Measurements from ENCODE around the gene HIPK2.
"Not testable (repeated sequence)": the region's sequence is repeated elsewhere in the genome, so short reads cannot be mapped to it uniquely, and the experiment has no call there.

HIPK2 gene

DNA sequence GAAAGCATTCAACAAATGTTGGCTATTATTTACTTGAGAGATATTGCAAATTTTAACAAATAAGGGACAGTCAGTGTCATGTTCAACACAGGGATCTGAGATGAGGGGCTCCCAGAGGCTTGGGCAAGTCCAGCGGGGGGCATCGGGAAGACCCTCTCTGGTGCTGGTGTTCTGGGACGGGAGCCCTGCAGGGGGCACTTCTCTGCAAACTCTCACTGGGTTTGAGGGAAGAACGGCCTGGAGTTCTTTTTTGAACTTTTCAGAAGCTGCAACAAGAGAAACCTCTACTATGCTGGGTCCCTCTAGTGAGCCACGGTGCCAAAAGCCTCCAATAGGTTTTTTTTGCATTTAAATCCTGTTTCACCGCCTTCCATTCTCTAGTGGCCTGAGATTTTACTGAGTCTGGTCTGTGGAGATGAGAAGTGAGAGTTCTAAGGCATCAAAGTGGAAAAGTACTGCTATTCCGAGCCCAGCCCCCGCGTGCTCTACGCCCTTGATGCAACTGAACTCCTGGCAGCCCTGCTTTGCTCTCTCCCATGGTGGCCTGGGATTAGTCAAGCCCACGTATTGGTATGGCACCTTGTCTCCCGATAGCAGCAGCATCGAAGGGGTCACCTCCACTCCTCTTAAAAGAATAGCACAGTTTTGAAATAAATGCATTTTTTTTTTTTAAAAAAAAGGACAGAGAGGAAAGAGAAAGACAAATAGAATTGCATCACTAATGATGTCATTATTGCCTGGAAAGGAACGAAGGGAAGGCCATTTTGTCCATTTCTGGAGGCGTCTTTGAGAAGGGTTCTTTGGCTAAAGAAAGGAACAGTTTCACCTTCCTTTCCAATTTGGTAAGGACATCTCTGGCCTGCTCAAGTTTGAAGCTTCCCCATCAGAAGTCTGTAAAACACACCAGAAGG, 210.8 kb downstream of the HIPK2 start:
- no peak for DNase-seq (ENCODE audit: low spot score)

GRCh38 chr7:139566075-139566474, 211.7 kb downstream of the HIPK2 start:
- no peak for DNase-seq (ENCODE audit: low spot score)

- DNase-seq (ENCODE audit: low spot score), result no peak
Observed at GRCh38 chr7:139563856-139564255, 213.9 kb downstream of the HIPK2 start.

GRCh38 chr7:139562961-139563565, 214.7 kb downstream of the HIPK2 start:
- DNase-seq (ENCODE audit: low spot score), result no peak

- no peak for DNase-seq (ENCODE audit: low spot score)
Observed at GRCh38 chr7:139562491-139562890, 215.3 kb downstream of the HIPK2 start.

- no peak for DNase-seq (ENCODE audit: low spot score)
Observed at GRCh38 chr7:139560678-139561077, 217.1 kb downstream of the HIPK2 start.

DNA sequence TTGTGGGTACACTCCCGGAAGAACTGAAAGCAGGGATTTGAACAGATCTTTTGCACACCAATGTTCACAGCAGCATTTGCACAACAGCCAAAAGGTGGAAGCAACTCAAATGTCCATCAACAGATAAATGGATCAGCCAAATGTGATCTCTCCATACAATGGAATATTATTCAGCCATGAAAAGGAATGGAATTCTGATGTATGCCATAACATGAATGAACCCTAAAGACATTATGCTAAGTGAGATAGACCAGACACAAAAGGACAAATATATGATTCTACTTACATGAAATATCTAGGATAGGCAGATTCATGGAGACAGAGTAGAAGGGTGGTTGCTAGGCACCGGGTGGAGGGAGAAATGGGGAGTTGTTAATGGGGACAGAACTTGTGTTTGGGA, 217.6 kb downstream of the HIPK2 start:
- no peak for DNase-seq (ENCODE audit: low spot score)

DNA sequence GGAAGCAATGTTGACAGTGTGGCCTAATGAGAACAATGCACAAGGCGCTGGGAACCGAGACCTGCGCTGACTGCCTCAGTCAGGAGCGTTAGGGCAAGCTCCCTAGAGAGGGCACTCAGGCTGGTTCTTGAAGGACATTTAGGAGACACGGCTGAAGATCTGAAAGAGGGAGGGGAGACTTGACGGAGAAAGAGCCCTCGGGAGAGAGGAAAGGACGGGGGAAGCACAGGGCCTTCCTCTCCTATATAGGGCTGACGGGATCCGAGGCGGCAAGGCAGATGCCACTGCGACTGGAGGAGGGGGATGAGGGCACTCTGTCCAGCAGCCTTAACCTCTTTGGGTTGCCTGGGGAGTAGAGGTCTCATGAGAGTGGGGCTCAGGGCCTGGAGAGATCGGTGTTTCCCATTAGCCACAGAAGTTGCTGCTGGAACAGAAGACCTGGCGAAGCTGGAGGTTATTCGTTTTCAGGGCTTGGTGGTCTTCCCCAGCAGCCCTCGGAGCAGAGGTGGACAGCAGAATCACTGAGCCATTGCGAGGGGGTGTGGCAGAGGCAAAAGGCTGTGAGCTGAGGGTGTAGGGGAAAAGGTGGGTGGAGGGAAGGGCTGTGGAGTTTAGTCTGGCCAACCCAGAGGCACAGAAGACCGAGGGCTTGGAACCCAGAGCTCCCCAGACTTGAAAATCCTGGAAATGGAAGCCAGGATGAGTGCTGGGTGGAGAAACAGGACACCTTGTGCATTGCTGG, 218.3 kb downstream of the HIPK2 start:
- DNase-seq (ENCODE audit: low spot score), result no peak

GRCh38 chr7:139557857-139558581, 219.8 kb downstream of the HIPK2 start:
- DNase-seq (ENCODE audit: low spot score), result no peak

DNA sequence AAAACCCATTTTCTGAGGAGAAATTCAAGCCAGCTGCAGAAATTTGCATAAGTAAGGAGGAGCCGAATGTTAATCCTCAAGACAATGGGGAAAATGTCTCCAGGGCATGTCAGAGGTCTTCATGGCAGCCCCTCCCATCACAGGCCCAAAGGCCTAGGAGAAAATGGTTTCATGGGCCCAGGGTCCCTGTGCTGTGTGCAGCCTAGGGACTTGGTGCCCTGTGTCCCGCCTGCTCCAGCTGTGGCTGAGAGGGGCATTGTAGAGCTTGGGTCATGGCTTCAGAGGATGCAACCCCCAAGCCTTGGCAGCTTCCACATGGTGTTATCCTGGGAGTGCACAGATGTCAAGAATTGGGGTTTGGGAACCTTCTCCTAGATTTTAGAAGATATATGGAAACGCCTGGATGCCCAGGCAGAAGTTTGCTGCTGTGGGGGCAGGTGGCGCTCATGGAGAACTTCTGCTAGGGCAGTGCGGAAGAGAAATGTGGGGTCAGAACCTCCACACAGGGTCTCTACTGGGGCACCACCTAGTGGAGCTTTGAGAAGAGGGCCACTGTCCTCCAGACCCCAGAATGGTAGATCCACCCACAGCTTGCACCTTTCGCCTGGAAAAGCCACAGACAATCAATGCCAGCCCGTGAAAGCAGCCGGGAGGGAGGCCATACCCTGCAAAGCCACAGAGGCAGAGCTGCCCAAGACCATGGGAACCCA, 223.7 kb downstream of the HIPK2 start:
- not testable (repeated sequence) for DNase-seq (ENCODE audit: low spot score)

DNA sequence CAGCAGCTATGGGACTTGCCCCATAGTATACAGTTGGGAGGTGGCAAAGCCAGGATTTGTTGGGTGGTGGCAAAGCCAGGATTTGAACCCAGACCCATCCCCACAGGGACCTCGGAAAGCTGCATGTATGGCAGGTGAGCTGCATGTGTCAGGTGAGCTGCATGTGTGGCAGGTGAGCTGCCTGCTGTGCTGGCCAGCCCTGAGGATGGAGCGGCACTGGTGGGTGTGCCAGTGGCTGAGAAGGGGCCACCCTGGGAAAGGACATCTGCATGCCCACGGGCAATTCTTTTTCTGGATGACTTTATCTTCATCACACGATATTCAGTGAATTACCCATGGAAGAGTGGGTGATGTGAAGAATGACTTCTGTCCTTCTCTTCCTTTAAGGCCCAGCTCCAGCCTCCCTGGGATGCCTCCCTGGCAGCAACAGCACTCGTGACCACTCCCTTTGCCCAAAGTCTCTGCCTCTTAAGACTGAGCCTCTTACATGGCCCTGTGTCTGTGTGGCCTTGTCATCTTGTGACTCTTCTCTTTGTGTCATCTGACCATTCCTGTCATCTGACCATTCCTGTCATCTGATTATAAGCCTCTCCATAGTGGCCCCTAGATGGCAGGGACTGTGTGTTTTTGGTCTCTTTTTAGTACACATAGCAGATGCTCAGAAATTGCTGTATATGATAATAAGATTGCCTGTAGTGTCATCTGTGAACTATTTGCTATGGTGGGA, 229.3 kb downstream of the HIPK2 start:
- no peak for DNase-seq (ENCODE audit: low spot score)

DNA sequence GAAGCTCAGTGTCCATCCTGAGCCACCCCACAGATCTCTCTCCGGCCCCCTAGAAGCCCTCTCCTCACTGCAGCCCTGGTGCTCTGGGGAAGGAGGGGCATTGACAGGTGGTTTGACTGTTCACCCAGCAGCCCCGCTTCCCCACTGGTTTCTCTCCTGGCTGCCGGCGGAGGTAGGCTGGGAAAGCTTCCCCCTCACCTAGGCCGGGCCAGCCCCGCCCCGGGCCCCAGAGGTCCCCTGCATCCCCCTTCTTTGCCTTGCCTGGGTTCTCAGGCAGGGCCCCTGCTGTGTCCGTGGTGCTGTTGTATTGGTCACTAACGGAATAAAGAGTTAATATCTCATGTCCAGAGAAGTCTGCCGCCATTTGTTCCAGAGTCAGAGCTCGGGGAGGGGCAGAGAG, 233.2 kb downstream of the HIPK2 start:
- no peak for DNase-seq (ENCODE audit: low spot score)

- DNase-seq (ENCODE audit: low spot score), result no peak
Observed at GRCh38 chr7:139543801-139544603, 233.8 kb downstream of the HIPK2 start.

- DNase-seq (ENCODE audit: low spot score), result no peak
Observed at GRCh38 chr7:139542308-139543151, 235.3 kb downstream of the HIPK2 start.

- DNase-seq (ENCODE audit: low spot score), result no peak
Observed at GRCh38 chr7:139541600-139542307, 236.0 kb downstream of the HIPK2 start.

DNA sequence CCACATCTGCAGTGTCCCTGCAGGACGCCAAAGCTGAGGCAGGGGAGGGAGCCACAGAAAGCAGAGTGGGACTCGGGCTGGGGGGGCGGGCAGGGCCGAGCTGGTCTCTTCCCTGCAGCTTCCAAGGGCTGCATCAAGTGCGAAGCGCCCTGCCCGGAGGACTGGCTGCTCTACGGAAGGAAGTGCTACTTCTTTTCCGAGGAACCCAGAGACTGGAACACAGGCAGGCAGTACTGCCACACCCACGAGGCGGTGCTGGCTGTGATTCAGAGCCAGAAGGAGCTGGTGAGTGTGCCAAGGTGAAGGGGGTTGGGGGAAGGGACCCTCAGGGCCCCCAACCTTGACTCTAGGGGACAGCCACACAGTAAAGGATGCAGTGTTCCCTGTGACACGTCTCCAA, 237.6 kb downstream of the HIPK2 start:
- DNase-seq (ENCODE audit: low spot score), result no peak

- no peak for DNase-seq (ENCODE audit: low spot score)
Observed at GRCh38 chr7:139538881-139539635, 238.7 kb downstream of the HIPK2 start.

DNA sequence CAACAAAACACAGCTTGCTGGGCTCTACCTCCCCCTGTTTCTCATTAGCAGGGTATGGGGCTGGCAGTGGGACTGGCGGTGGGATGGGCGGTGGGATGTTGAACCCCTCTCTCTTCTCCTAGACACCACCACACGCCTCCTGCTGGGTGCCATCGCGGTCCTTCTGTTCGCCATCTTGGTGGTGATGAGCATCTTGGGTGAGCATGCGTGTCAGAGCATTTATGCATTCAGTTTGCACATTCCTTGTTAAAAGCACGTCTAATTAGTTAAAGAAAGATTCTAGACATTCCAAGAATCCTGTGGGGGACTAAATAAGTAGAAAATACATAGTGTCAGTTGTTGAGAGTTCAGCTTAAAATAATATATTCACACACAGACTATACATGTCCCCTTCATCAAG, 241.6 kb downstream of the HIPK2 start:
- no peak for DNase-seq (ENCODE audit: low spot score)

Measured in putamen (tissue), 1 donor.